ENCODE data around the gene OAF.

The OAF gene

DNA sequence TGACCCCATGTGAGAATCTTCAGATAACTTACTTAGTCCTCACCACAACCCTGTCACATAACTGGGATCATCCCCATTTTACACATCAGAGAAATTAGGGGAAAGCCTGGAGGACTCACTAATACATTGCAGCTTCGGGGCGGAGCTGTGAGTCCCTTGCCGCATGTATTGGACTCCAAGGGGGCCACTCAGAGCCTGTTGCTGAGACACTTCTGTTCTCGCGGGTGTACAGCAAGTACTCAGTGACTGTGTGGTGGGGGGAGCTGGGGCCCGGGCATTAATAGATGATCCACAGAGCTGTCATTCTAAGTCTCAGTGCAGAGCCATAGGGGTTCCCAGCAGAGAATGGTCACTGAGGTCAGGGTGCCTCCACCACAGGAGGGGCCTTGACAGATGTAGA lies 13.5 kb downstream of the OAF start:
- DNase-seq (ENCODE audit: low read depth), result no peak

GRCh38 chr11:120224972-120225909 lies 14.4 kb downstream of the OAF start:
- no peak for DNase-seq (ENCODE audit: low read depth)

DNA sequence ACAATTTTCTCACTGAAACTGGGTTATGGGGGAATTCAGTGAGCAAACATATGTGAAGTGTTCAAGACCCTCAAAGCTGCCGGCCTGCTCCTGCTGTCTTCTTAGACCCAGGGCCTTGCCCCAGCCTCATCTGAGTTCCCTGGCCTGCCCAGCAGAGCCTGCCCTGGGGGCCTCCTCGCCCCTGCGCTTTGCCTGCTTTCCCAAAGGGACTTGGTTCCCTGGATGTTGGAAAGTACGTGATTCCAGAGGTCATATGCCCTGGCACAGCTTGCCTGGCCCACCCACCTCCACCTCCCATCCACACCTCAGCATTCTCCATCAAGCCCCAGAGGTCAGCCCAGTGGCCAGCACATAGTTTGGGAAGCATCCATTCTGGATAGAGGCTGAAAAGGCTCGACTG lies 15.4 kb downstream of the OAF start:
- no peak for DNase-seq (ENCODE audit: low read depth)

DNA sequence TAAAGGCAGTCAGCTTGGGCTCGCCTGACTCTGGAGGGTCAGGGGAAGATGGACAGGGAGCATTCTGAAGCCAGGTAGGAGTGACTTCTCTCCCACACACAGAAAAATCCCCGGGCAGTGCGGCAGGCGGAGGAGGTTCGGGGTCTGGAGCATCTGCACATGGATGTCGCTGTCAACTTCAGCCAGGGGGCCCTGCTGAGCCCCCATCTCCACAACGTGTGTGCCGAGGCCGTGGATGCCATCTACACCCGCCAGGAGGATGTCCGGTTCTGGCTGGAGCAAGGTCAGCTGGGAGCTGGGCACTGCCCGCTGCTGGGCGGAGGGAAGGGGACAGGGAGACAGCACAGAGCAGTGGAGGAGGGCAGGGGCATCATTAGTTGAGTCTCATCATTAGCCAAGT lies 15.9 kb downstream of the OAF start:
- no peak for DNase-seq (ENCODE audit: low read depth)

GRCh38 chr11:120227228-120227852 lies 16.5 kb downstream of the OAF start:
- DNase-seq (ENCODE audit: low read depth), result no peak

- no peak for DNase-seq (ENCODE audit: low read depth)
These were observed 18.1 kb downstream of the OAF start for GRCh38 chr11:120228794-120229384.

DNA sequence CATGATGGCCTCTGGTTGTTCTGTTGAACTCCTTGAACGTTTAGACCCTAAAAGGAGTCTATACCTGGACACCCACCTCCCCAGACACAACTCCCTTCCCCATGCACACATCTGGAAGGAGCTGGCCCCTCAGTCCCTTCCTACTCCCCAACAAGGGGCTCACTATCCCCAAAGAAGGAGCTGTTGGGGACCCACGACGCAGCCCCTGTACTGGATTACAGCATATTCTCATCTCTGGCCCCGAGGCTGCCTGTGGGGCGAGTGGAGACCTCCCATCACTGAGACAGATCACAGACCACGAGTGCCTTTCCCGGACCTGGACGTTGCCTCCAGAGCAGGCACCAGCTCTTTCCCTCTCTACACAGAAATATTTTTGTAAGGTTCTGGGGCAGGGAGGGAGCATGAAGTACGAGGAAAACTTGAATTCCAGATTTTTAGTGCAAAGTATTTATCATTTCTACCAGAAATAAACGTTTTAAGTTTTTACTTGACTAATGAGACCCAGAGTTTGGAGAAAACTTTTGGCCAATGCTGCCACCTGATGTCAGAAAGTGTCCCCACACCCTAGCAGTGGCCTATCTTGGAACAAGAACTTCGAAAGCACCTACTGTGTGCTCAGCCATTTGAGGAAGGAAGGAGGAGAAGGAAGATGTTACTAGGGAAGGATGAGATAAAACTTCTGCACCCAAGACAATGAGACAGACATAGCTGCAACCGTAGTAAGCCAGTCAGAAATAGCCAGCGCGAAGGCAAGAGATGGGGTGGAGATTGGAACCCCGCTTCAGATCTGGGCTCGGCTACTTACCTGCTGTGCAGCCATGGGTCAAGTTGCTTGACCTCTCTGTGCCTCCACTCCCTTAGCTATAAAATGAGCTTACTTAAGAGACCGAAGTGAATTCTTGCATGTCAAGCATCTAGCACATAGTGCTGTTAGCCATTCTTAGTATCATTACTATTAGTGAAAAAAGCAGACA lies 18.9 kb downstream of the OAF start:
- DNase-seq (ENCODE audit: low read depth), result no peak

GRCh38 chr11:120230433-120231071 lies 19.7 kb downstream of the OAF start:
- DNase-seq (ENCODE audit: low read depth), result no peak

GRCh38 chr11:120231963-120232362 lies 21.1 kb downstream of the OAF start:
- no peak for DNase-seq (ENCODE audit: low read depth)

GRCh38 chr11:120233207-120233803 lies 22.5 kb downstream of the OAF start:
- no peak for DNase-seq (ENCODE audit: low read depth)

DNA sequence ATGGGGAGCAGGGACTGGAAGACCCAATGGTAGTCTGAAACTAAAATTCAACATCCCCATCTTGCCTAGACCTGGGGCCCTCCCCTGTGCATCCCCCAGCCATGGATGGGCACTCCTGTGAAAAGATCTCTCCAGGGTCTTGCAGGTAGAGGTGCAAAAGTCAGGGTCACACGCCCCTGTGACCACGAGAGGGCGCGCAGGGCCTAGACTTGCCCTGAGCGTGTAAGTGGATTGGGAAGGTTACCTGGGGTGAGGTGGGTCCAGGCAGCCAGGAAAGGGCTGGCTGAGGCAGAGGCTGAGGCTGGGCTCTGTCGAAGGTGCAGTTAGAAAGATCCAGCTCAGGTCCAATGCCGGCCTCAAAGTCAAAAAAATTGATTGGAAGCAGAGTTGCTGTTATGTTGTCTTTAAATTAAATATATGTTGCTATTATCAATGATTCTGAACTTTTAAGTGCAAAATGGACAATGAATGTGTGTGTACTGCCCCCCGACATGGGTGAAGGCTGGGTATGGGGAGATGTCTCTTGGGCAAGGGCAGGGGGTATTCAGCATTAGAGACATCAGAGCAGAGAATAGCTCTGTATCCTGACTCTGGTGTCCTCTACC lies 24.3 kb downstream of the OAF start:
- no peak for DNase-seq (ENCODE audit: low read depth)

DNA sequence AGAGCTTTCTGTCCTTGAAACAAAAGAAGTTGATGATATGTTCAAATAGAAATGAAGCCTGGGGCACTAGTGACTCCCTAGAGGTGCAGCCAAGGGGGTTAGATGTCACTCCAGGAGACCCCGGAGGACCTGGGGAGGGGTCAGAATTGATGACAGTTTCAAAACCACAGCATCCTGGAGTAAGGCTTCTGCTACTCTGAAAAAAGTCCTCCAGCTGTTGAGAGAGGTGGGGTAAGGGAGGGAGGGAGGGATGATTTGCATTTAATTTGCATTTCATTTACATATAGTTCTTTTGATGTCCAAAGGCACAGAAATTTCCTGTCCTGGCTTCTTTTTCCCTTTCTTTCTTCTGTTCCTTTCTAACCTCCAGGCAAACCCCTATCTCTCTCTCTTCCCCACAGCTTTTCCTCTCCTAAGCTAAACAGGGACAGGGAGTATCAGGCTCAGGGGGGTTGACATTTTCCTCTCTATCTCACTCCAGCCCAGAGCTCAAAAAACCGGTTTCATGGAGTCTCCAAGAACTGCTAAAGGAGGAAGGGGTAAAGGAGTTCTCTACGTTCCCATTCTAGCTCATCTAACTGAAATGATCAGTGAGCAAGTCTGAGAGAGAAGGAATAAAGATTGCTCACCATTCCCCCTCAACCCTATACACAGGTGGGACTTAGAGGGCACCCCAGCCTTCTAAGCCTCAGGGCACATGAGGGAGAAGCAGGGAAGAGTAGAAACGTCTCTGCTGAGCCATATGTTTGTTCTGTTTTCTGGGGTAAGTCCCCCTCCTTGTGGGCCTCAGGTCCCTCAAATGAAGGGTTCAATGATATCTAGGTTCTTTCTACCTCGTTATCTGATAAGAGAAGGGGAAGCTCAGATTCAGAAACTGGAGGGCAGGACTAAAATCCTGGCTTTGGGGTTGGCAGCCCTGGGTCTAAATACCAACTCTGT lies 25.6 kb downstream of the OAF start:
- no peak for DNase-seq (ENCODE audit: low read depth)

DNA sequence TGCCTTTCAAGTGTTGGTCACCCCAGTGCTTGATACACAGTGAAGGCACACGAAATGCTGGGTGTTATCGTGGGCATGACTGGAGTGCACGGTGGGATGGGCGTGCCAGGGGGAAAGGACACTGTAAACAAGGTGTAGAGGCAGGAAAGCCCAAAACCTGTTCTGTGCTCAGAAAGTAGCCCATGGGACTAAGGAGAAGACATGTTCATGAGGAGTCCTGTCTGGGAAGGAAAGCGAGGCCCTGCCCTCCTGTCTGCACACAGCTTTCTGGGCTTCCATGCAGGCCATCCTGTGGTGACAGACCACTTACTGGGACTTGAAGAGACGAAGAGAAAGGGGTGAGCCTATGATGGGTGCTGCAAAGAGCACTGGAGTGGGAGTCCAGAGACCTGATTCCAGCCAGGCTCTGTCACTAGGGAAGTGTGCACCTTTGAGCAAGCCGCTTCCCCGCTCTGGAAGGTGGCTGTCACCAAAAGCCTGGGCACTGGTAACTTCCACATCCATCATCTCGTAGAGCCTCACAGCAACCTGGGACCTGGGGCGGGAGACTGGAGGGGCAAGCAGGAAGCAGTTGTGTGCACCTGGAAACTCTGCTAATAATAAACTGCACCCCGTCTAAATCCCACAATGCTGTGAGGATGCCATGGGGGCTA lies 28.3 kb downstream of the OAF start:
- DNase-seq (ENCODE audit: low read depth), result no peak

DNA sequence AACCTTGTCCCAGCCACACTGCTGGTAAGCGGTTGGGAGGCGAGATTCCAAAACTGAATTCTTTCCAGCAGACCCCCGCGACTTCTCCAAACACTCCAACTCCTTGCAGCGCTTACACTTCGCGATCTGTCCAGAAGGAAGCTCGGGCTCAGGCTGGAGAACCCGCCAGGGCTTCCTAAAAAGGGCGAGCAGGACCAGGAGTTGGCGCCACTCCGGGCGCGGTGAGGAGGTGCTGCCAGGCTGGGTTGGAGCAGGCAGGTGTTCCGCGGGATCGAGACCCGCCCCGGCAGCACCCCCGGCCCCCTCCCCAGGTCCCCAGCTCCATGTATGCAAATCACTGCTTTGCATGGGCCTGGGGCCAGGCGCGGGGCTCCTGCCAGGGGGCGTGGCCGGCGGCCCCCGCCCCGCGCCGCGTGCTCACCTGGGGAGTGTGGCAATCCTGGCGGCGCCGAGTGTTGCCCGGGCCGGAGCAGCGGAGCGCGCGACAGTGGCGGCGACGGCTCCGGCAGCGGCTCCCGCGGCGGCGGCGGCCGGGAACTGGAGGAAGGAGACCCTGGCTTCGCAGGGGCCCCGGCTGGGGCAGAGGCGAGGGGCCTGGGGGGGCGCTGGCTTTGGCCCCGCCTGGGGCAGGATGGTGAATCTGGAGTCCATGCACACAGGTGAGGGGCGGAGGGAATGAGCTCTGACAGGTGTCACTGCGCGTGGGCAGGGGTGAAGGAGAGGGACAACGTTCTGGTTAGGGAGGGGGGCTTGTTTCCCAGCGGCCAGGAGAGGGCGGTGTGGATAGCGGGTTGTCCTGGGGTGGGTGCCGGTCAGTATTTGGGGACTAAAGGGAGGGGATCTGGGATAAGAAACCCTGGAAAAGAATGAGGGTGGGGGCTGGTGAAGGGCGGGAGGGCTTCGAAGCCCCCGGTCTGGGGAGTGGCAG lies 29.1 kb downstream of the OAF start, which contains the start of gene POU2F3:
POU2F3 (plus strand) TSS at position 428 of the 928 bp plus-strand sequence; CDS start at position 632, 204 bp downstream.
- DNase-seq (ENCODE audit: low read depth), result no peak

DNA sequence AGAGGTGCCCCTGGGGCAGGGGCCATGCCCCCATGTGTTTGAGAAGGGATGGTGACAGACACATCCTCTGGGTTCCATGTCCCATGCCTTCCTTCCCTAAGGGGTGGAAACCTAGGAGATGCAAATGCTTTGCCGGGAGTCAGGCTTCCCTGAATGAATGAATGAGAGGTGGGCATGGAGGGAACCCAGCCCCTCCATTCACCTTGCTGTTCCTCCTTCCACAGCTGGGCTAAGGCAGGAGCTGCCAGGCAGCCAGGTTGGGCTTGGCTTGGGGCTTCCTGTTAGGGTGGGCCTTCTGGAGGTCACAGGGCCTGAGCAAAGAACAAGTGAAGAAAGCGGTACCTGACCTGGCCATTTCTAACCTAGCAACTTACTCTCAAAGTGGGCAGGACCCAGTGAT lies 30.0 kb downstream of the OAF start:
- no peak for DNase-seq (ENCODE audit: low read depth)

- no peak for DNase-seq (ENCODE audit: low read depth)
These were observed 30.4 kb downstream of the OAF start for GRCh38 chr11:120241277-120241676.

GRCh38 chr11:120243221-120243620 lies 32.4 kb downstream of the OAF start:
- no peak for DNase-seq (ENCODE audit: low read depth)

All from HS-5 (cell line).